ENCODE data around the gene CKAP2L. TPM values are rescaled to one million over a fixed set of nuclear protein-coding genes. Genes with fewer than 3 reads are reported as not detected.

The CKAP2L gene
- total RNA-seq, 1 donor from 2014 or later, result 5.1 TPM

GRCh38 chr2:112768432-112768831 lies 4.0 kb upstream of the CKAP2L start:
- Mint-ChIP-seq H3K9me3 (ENCODE audit: low read depth) (no peaks in the 10 kb centered on the region), H3K27ac (ENCODE audit: unreplicated experiment) (no peak overlapping the region), H3K4me1 (ENCODE audit: low read depth) (peaks cover 17% of the 10 kb centered on the region), H3K27me3 (ENCODE audit: low read depth) (no peaks in the 10 kb centered on the region), H3K36me3 (ENCODE audit: low read depth) (no peaks in the 10 kb centered on the region), H3K4me3 (ENCODE audit: unreplicated experiment) (no peak overlapping the region)
- no peak for DNase-seq (ENCODE audit: low spot score)
- TF ChIP-seq CTCF (IDR thresholded peaks at IDR 0.05), result peak; percentile 46

GRCh38 chr2:112767693-112768330 lies 3.4 kb upstream of the CKAP2L start:
- Mint-ChIP-seq H3K9me3 (ENCODE audit: low read depth) (no peaks in the 10 kb centered on the region), H3K4me1 (ENCODE audit: low read depth) (peaks cover 23% of the 10 kb centered on the region), H3K27ac (ENCODE audit: unreplicated experiment) (no peak overlapping the region), H3K36me3 (ENCODE audit: low read depth) (no peaks in the 10 kb centered on the region), H3K27me3 (ENCODE audit: low read depth) (no peaks in the 10 kb centered on the region), H3K4me3 (ENCODE audit: unreplicated experiment) (no peak overlapping the region)
- DNase-seq (ENCODE audit: low spot score), result no peak
- TF ChIP-seq CTCF (IDR thresholded peaks at IDR 0.05), result no peak

- peak overlapping the region; percentile 92 for H3K4me3 Mint-ChIP-seq (ENCODE audit: unreplicated experiment)
- H3K27me3 Mint-ChIP-seq (ENCODE audit: low read depth), result no peaks in the 10 kb centered on the region
- H3K27ac Mint-ChIP-seq (ENCODE audit: unreplicated experiment), result peak overlapping the region; percentile 90
- no peaks in the 10 kb centered on the region for H3K9me3 Mint-ChIP-seq (ENCODE audit: low read depth)
- TF ChIP-seq CTCF (IDR thresholded peaks at IDR 0.05), result no peak
- no peak for DNase-seq (ENCODE audit: low spot score)
- peaks cover 32% of the 10 kb centered on the region for H3K4me1 Mint-ChIP-seq (ENCODE audit: low read depth)
- no peaks in the 10 kb centered on the region for H3K36me3 Mint-ChIP-seq (ENCODE audit: low read depth)
Measured at GRCh38 chr2:112765251-112765650, 842 bp upstream of the CKAP2L start.

- no peaks in the 10 kb centered on the region for H3K9me3 Mint-ChIP-seq (ENCODE audit: low read depth)
Measured at GRCh38 chr2:112762276-112762675, 2.1 kb downstream of the CKAP2L start.

GRCh38 chr2:112760149-112760548 lies 4.3 kb downstream of the CKAP2L start:
- no peak overlapping the region for H3K4me3 Mint-ChIP-seq (ENCODE audit: unreplicated experiment)
- H3K9me3 Mint-ChIP-seq (ENCODE audit: low read depth), result no peaks in the 10 kb centered on the region
- no peaks in the 10 kb centered on the region for H3K27me3 Mint-ChIP-seq (ENCODE audit: low read depth)
- no peak for DNase-seq (ENCODE audit: low spot score)
- no peak for TF ChIP-seq CTCF (IDR thresholded peaks at IDR 0.05)
- no peak overlapping the region for H3K27ac Mint-ChIP-seq (ENCODE audit: unreplicated experiment)
- peaks cover 40% of the 10 kb centered on the region for H3K4me1 Mint-ChIP-seq (ENCODE audit: low read depth)
- no peaks in the 10 kb centered on the region for H3K36me3 Mint-ChIP-seq (ENCODE audit: low read depth)

More at GRCh38 chr2:112762276-112762675, 2.1 kb downstream of the CKAP2L start:
- Mint-ChIP-seq H3K27me3 (ENCODE audit: low read depth) (no peaks in the 10 kb centered on the region), H3K36me3 (ENCODE audit: low read depth) (no peaks in the 10 kb centered on the region), H3K27ac (ENCODE audit: unreplicated experiment) (no peak overlapping the region), H3K4me1 (ENCODE audit: low read depth) (peaks cover 44% of the 10 kb centered on the region), H3K4me3 (ENCODE audit: unreplicated experiment) (no peak overlapping the region)
- TF ChIP-seq CTCF (IDR thresholded peaks at IDR 0.05), result no peak
- no peak for DNase-seq (ENCODE audit: low spot score)

All from chondrocyte (in vitro differentiated cells).